Amygdala (tissue), 56 donors: Measurements from ENCODE around the gene ATP6AP2.

Source experiments
- DNase-seq, 56 donors: peaks; one replicate each; lab custom pipeline; 2025; lab: John Stamatoyannopoulos, UW

ATP6AP2 gene

GRCh38 chrX:40632199-40632598, 51.4 kb downstream of the ATP6AP2 start:
- DNase-seq = no peak

GRCh38 chrX:40637687-40638086, 56.9 kb downstream of the ATP6AP2 start:
- DNase-seq = no peak

GRCh38 chrX:40644176-40644575, 63.4 kb downstream of the ATP6AP2 start:
- DNase-seq = peak in 1 of 56 donors; percentile 6

GRCh38 chrX:40644821-40645358, 64.1 kb downstream of the ATP6AP2 start:
- peak in 28 of 56 donors; percentile 0 to 39 (median 10) for DNase-seq

- peak in 19 of 56 donors; percentile 0 to 44 (median 10) for DNase-seq
These were observed 65.9 kb downstream of the ATP6AP2 start for GRCh38 chrX:40646489-40647306.

GRCh38 chrX:40647307-40648197, 66.8 kb downstream of the ATP6AP2 start, which contains the start of gene CXorf38:
Gene CXorf38 (minus strand): TSS chrX:40647561. CDS start chrX:40647520, 41 bp downstream.
- peak in 55 of 56 donors; percentile 28 to 91 (median 72) for DNase-seq

GRCh38 chrX:40651620-40652223, 71.0 kb downstream of the ATP6AP2 start:
- peak in 43 of 56 donors; percentile 0 to 77 (median 10) for DNase-seq

- DNase-seq = no peak
These were observed 71.9 kb downstream of the ATP6AP2 start for GRCh38 chrX:40652664-40653063.

- DNase-seq = no peak
These were observed 72.8 kb downstream of the ATP6AP2 start for GRCh38 chrX:40653535-40653934.
